Glutamatergic neuron (in vitro differentiated cells): ENCODE data around the gene PIH1D1. TPM values are rescaled to one million over a fixed set of nuclear protein-coding genes. Genes with fewer than 3 reads are reported as not detected.
A peak's percentile ranks its signal among the peaks of the same experiment; 100 is the strongest.

ENCODE experiments used
- DNase-seq: peaks from one replicate; pipeline ENCODE4 v3.0.0; 2022
- H3K27ac Mint-ChIP-seq: one replicate; pipeline ENCODE4 v1.8.0; 2020; ENCODE audit warnings: mild to moderate bottlenecking, mixed read lengths, inconsistent platforms; ENCODE audit not compliant: unreplicated experiment
- H3K27me3 Mint-ChIP-seq: one replicate; pipeline ENCODE4 v1.8.0; 2020; ENCODE audit warnings: mild to moderate bottlenecking, moderate library complexity, mixed read lengths, inconsistent platforms; ENCODE audit not compliant: unreplicated experiment
- H3K36me3 Mint-ChIP-seq: one replicate; pipeline ENCODE4 v1.8.0; 2020; ENCODE audit warnings: mild to moderate bottlenecking, mixed read lengths, inconsistent platforms; ENCODE audit not compliant: unreplicated experiment
- H3K4me1 Mint-ChIP-seq: one replicate; pipeline ENCODE4 v1.8.0; 2020; ENCODE audit warnings: mild to moderate bottlenecking, low read depth, mixed read lengths, inconsistent platforms; ENCODE audit not compliant: unreplicated experiment
- H3K4me3 Mint-ChIP-seq: one replicate; pipeline ENCODE4 v1.8.0; 2020; ENCODE audit warnings: mild to moderate bottlenecking, mixed read lengths, inconsistent platforms; ENCODE audit not compliant: unreplicated experiment
- H3K9me3 Mint-ChIP-seq: one replicate; pipeline ENCODE4 v1.8.0; 2020; ENCODE audit warnings: mild to moderate bottlenecking, moderate library complexity, mixed read lengths, inconsistent platforms; ENCODE audit not compliant: unreplicated experiment
- total RNA-seq: library from RNA; stranded (reverse); fragmentation: NEBNext Ultra II Directional; extraction: Animal tissue kit (Norgen Biotek cat#: 25700); gene quantifications from one replicate; pipeline ENCODE4 v1.2.1, GENCODE V29; 2021; ENCODE audit not compliant: unreplicated experiment
- TF ChIP-seq, protein P1 (sequence below): fragments of 200-600 bp; sonication (generic); IDR thresholded peaks from one replicate; pipeline ENCODE4 v1.5.0; 2021; ENCODE audit not compliant: partially characterized antibody, unreplicated experiment

The PIH1D1 gene
- total RNA-seq, 1 donor from 2014 or later = 104 TPM

DNA sequence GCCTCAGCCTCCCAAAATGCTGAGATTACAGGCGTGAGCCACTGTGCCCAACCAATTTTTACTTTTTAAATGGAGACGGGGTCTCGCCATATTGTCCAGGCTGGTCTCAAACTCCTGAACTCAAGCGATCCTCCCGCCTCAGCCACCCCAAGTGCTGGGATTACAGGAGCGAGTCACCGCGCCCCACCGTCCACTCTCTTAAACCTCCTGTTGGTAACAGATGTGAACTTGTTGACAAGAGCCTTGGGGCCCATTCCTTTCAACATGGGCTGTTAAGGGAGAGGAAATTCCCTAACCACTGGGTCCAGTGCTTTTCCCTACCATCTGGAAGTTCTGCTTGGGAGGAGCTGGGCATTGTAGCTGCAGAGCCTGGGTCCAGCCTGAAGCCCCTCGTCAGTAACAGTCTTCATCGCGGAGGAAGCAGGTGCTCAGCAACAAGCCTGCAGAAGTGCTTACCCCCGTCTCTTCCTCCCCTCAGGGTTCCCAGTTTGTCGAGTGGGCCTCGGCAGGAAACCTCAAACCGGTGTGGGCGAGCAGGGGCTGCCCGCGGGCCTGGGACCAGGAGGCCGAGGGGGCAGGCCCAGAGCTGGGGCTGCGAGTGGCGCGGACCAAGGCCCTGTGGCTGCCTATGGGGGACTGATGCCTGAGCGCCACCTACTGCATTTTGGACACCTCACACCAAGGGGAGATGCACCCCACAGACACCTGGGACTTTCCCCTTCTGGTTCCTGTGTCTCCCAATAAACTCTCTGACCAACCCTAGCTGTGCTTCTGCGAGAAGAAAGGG is 18.4 kb upstream of the PIH1D1 start:
- TF ChIP-seq, protein P1, sequence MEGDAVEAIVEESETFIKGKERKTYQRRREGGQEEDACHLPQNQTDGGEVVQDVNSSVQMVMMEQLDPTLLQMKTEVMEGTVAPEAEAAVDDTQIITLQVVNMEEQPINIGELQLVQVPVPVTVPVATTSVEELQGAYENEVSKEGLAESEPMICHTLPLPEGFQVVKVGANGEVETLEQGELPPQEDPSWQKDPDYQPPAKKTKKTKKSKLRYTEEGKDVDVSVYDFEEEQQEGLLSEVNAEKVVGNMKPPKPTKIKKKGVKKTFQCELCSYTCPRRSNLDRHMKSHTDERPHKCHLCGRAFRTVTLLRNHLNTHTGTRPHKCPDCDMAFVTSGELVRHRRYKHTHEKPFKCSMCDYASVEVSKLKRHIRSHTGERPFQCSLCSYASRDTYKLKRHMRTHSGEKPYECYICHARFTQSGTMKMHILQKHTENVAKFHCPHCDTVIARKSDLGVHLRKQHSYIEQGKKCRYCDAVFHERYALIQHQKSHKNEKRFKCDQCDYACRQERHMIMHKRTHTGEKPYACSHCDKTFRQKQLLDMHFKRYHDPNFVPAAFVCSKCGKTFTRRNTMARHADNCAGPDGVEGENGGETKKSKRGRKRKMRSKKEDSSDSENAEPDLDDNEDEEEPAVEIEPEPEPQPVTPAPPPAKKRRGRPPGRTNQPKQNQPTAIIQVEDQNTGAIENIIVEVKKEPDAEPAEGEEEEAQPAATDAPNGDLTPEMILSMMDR = no peak
- H3K27ac Mint-ChIP-seq = peak overlapping the region; percentile 91
- no peak overlapping the region for H3K4me3 Mint-ChIP-seq

DNA sequence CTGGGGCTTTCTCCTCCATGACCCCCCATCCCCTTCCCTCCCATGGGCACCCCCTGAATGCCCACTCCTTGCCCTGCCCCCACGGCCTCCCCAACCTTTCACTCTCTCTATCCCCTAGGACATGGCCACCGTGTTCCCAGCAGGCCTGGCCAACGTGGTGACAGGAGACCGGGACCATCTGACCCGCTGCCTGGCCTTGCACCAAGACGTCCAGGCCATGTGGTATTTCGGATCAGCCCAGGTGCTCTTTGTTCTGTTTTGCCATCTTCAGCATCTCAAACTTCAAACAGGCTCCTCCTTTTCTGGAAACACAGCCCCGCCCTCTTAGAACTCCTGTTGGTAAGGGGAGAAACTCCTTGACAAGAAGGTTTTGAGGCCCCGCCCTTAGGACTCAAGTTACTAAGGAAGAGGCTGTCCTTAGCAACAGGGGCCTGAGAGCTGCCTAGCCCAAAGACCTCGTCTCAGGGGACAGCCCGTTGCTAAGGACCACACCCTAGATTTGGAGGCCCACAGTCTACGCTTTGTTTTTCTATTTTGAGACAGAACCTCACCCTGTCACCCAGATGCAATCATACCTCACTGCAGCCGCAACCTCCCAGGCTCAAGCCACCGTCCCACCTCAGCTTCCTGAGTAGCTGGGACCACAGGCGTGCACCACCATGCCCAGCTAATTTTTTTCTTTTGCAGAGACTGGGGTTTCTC is 17.3 kb upstream of the PIH1D1 start:
- peaks cover 9% of the 10 kb centered on the region for H3K4me1 Mint-ChIP-seq
- H3K27ac Mint-ChIP-seq = peak overlapping the region; percentile 98
- peak; percentile 80 for DNase-seq
- no peaks in the 10 kb centered on the region for H3K36me3 Mint-ChIP-seq
- peak overlapping the region; percentile 70 for H3K4me3 Mint-ChIP-seq
- peaks cover 6% of the 10 kb centered on the region for H3K27me3 Mint-ChIP-seq
- peaks cover 3% of the 10 kb centered on the region for H3K9me3 Mint-ChIP-seq
- TF ChIP-seq, protein P1 = no peak

More for the DNA sequence above, 18.4 kb upstream of the PIH1D1 start:
- H3K36me3 Mint-ChIP-seq = no peaks in the 10 kb centered on the region
- peaks cover 11% of the 10 kb centered on the region for H3K4me1 Mint-ChIP-seq
- H3K27me3 Mint-ChIP-seq = peaks cover 9% of the 10 kb centered on the region
- peak; percentile 47 for DNase-seq
- H3K9me3 Mint-ChIP-seq = peaks cover 3% of the 10 kb centered on the region

GRCh38 chr19:49468199-49468598 is 16.6 kb upstream of the PIH1D1 start:
- Mint-ChIP-seq H3K9me3 (peaks cover 3% of the 10 kb centered on the region), H3K36me3 (no peaks in the 10 kb centered on the region), H3K27me3 (peaks cover 6% of the 10 kb centered on the region), H3K4me3 (no peak overlapping the region), H3K27ac (no peak overlapping the region), H3K4me1 (peaks cover 9% of the 10 kb centered on the region)
- DNase-seq = no peak
- TF ChIP-seq, protein P1 = no peak

DNA sequence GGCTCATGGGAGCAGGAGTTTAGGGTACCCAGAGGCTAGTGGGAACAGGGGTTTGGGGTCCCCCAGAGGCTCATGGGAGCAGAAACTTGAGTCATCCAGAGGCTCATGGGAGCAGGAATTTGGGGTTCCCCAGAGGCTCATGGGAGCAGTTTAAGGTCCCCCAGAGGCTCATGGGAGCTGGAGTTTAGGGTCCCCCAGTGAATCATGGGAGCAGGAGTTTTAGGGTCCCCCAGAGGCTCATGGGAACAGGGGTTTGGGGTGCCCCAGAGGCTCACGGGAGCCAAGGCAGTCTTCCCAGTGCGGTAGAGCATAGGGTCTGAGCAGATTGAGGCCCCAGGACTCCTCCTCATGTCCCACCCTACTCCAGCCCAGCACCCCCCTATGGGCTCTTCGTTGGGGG is 13.8 kb upstream of the PIH1D1 start:
- Mint-ChIP-seq H3K27me3 (peaks cover 6% of the 10 kb centered on the region), H3K4me3 (no peak overlapping the region), H3K9me3 (no peaks in the 10 kb centered on the region), H3K36me3 (no peaks in the 10 kb centered on the region), H3K27ac (no peak overlapping the region), H3K4me1 (peaks cover 6% of the 10 kb centered on the region)
- TF ChIP-seq, protein P1 = no peak
- DNase-seq = no peak
